Fibroblast of pulmonary artery (primary cell): ENCODE results near the gene PLOD2.

ENCODE experiments used
- DNase-seq: peaks from one replicate; pipeline ENCODE4 v3.0.0-alpha.2; 2010; ENCODE audit warnings: low read depth
- H3K4me3 ChIP-seq: replicated peaks from 2 replicates; pipeline ENCODE4 v1.5.1; 2011; ENCODE audit warnings: low read depth, mild to moderate bottlenecking, control low read depth, low read length, moderate library complexity
- CTCF ChIP-seq: IDR thresholded peaks from 2 replicates; pipeline ENCODE4 v1.5.1; 2011; ENCODE audit warnings: mild to moderate bottlenecking, control low read depth, low read length, inconsistent platforms; ENCODE audit errors: missing control alignments

Gene PLOD2

DNA sequence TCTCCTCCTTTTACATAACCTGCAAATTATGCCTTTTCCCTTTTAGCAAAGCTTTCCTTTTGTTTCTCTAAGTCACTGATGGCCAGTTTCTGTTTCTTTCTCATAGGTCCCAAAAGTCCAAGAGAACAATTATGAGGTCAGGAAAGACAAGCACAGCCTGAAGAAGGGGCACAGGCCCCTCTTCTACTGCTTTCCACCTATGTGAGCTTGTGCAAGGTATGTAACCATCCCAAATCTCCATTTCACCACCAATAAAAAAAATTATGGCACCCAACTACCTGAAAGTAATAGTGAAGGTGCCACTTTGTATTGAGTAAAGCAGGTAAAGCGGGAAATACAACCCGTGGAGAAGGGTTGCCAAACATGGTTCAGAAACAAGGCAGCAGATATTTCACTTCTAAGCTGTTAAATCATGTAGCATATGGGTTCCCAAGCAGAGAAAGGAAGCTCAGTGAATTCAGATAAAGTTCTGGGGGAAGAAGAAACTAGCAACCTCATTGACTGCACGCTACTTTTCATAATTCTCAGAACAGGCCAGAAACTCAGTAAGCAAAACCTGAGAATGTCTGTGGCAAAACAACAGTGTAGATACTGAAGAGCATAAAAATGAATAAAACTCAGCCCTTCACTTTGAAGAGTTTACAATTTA is 4.2 kb downstream of the PLOD2 start:
- no peak for DNase-seq
- TF ChIP-seq CTCF = no peak
- peak overlapping the region; percentile 67 for H3K4me3 ChIP-seq

DNA sequence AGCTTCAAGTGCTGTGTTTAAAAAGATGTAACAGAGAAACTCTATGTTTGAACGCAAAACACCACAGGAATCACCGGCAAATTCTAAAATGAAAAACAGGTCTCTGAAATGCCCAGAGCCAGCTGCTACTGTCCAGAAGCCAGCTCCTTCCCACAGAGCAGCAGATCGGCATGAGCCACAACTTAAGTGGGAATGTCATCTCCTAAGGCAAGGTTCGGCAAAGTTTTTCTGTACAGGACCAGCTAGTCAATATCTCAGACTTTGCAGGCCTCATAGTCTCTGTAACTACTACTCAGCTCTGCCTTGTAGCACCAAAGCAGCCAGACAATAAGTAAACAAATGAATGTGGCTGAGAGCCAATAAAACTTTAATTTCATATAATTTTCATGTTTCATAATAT is 4.9 kb downstream of the PLOD2 start:
- TF ChIP-seq CTCF = no peak
- DNase-seq = no peak
- peak overlapping the region; percentile 67 for H3K4me3 ChIP-seq

DNA sequence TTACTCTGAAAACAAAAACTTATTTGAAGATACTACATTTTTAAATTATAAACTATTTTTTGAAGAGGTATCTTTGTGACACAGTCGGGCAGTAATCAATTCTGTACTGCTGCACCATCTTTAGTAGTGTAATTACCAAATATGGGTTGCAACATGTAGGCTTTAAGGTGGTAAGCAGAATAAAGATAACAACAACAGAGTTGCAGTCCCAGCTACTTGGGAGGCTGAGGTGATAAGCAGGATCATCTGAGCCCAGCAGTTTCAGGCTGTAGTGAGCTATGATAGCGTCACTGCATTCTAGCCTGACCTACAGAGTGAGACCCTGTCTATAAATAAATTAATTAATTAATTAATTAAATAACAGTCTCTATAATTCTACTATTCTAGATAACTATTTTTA is 6.0 kb downstream of the PLOD2 start:
- DNase-seq = no peak
- TF ChIP-seq CTCF = no peak
- no peak overlapping the region for H3K4me3 ChIP-seq

GRCh38 chr3:146154316-146154715 is 6.7 kb downstream of the PLOD2 start:
- DNase-seq = no peak
- H3K4me3 ChIP-seq = no peak overlapping the region
- TF ChIP-seq CTCF = no peak

GRCh38 chr3:146153429-146153828 is 7.6 kb downstream of the PLOD2 start:
- no peak for DNase-seq
- no peak for TF ChIP-seq CTCF
- H3K4me3 ChIP-seq = no peak overlapping the region

DNA sequence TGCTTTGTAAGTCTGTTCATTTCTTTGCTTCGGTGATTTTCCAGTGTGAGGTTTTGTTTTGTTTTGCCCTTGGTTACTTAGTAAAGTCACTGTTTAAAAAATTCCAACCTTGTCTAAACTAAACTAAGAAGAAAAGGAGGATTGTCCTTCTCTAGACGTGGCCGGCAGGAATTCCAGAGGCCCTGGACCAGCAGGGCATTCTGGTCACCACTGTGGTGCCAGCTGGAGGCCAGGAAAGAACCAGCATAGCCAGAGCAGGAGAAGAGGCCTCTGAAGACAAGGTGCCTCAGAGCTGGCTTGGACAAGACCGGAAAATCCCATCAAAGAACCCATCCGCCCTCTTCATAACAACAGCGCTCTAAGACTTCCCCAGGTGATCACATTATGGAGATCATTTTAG is 8.2 kb downstream of the PLOD2 start:
- DNase-seq = no peak
- TF ChIP-seq CTCF = no peak
- no peak overlapping the region for H3K4me3 ChIP-seq

DNA sequence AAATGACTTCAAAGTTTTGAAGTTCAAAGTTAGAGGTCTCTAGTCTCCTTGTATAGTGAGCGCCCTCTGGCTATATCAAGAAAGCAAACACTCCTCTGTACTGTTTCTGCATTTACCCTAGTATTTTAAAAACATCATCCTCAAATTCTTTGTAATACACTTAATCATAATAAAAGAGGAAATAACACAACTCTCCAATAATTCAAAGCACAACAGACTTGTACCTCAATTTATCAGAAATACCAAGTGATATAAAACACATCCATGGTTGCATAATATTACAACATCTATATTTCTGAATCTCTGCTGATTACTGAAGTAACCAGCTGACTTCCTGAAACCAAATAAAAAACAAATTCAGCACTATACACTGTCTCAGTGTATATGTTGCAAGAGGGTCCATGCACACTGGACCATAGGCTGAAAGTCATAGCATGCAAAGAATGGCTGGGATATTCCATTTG is 12.5 kb downstream of the PLOD2 start:
- DNase-seq = peak; percentile 83
- peak; percentile 56 for TF ChIP-seq CTCF
- H3K4me3 ChIP-seq = no peak overlapping the region
